ENCODE results near the gene KLHL15.
"Not testable (repeated sequence)": the region's sequence is repeated elsewhere in the genome, so short reads cannot be mapped to it uniquely, and the experiment has no call there.

KLHL15 gene, protein sequence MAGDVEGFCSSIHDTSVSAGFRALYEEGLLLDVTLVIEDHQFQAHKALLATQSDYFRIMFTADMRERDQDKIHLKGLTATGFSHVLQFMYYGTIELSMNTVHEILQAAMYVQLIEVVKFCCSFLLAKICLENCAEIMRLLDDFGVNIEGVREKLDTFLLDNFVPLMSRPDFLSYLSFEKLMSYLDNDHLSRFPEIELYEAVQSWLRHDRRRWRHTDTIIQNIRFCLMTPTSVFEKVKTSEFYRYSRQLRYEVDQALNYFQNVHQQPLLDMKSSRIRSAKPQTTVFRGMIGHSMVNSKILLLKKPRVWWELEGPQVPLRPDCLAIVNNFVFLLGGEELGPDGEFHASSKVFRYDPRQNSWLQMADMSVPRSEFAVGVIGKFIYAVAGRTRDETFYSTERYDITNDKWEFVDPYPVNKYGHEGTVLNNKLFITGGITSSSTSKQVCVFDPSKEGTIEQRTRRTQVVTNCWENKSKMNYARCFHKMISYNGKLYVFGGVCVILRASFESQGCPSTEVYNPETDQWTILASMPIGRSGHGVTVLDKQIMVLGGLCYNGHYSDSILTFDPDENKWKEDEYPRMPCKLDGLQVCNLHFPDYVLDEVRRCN

GRCh38 chrX:24027086-24027485 is at the start of gene KLHL15:
KLHL15 (minus strand) TSS chrX:24027186; CDS start chrX:24006693, 20,493 bp downstream.
- DNase-seq: no peak

GRCh38 chrX:24069877-24070276 is 42.9 kb upstream of the KLHL15 start:
- no peak for DNase-seq

- no peak for DNase-seq
Observed at GRCh38 chrX:24063488-24063887, 36.5 kb upstream of the KLHL15 start.

- no peak for DNase-seq
Observed at GRCh38 chrX:24055043-24055356, 28.0 kb upstream of the KLHL15 start.

DNA sequence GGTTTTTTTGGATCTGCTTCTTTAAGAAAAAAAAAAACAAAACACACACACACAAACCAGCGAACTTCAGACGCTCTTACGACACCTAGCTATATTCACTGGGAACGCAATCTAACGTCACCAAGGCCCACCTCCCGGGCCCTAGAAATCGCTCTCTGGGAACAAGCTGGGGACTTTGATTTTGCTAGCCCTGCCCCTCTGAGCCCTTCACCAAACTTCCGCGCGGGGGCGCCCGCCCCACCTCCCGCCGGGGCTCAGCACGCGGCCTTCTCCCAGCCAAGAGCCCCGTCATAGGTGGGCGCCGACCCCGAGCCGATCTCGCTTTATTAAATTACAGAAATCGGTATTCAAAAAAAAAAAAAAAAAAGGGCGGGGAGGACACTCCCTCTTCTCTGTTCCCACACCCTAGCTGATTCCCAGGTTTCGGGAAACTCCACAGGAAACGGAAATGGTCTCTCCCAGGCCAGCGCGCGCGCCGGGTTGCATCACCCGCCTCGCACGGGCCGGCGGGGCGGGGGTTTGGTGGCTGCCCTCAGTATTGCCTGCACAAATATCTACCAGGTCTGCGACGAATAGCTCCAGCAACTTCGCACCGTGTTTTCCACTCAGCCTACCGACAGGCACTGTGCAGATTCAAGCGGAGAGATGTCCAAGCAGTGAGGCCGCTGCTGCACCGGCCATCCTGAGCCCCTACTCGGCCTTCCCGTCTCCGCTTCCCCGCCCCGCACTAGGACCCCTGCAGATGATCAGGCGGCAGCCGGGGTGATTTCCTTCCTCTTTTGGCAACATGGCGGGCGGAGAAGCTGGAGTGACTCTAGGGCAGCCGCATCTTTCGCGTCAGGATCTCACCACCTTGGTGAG is 27.4 kb upstream of the KLHL15 start, which contains the start of gene EIF2S3:
TSS of gene EIF2S3 (plus strand) at position 775 of the 861 bp plus-strand sequence. CDS start at position 788, 13 bp downstream.
- DNase-seq: peak; percentile 72 to 78

- DNase-seq: not testable (repeated sequence)
Observed at GRCh38 chrX:24050522-24051318, 23.7 kb upstream of the KLHL15 start.

GRCh38 chrX:24049643-24050042 is 22.7 kb upstream of the KLHL15 start:
- DNase-seq: not testable (repeated sequence)

DNA sequence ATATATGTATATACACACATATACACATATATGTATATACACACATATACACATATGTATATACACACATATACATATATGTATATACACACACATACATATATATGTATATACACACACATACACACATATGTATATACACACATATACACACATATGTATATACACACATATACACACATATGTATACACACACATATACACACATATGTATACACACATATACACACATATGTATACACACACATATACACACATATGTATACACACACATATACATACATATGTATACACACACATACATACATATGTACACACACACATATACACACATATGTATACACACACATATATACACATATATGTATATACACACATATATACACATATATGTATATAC is 19.1 kb upstream of the KLHL15 start:
- not testable (repeated sequence) for DNase-seq

GRCh38 chrX:24037729-24038128 is 10.7 kb upstream of the KLHL15 start:
- no peak for DNase-seq

- DNase-seq: no peak
Observed at GRCh38 chrX:24034485-24034884, 7.5 kb upstream of the KLHL15 start.

DNA sequence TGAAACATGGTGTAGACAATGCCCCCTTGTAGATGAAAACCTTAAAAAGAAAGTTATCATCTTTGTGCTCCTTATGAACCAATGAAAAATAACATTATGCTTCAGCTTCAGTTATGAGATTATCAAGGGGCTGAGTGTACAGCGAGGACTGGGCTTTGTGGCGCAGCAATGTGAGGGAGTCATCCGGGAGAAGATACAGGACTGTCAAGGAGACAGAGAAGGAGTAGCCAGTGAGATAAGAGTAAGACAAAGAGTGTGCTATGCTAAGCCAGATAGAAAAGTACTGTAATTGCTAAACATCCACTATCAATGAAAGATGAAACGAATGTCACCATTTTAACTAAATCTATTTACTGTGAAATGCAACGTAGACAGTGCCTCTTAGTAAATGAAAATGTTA is 3.6 kb upstream of the KLHL15 start:
- DNase-seq: no peak

DNA sequence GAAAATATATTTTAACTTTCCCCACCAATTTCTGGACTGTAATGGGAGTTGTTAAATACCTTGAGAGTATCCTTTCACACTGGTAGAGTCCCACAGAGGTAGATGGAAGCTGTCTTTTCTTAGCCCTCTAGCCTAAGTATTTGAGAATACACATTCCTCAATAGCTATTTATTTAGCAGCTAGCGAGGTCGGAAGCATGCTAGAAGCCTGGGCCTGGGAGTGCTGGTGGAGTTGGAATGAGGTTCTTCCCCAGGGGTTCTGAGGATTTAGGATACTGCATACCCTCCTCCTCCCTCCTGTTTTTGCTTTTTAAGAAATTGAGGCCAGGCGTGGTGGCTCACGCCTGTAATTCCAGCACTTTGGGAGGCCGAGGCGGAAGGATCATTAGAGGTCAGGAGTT is 999 bp upstream of the KLHL15 start:
- DNase-seq: no peak

- DNase-seq: no peak
Observed at GRCh38 chrX:24026432-24026831, 554 bp downstream of the KLHL15 start.

DNA sequence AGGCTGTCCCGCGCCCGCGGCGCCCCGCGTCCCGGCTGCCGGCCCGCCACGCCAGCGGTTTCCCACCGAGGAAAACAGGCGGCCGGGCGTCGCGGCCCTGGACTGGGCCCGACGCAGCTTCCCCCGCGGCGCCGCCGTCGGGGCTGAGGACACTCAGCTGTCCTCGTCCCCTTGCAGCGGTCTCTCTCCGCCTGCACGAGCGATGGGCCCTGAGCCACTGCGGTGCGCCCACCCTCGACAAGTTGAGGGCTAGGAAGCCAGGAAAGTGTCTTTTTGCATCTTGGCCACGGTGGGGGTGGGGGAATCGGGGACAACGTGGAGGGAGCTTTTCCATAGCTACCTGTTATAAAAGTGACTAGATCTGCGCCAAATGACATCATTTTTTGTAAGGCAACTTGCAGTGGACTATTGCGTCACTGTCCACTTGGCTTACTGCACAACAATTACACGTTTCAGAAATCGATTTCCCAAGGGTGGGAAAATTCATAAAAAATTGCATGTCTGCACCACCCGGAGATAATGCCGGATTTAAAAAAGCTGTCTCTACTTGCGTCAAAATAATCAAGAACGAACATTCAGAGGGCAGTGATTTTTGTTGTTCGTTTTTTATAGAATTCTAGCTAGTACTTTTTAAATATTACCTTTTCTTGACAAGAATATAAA is 1.1 kb downstream of the KLHL15 start:
- DNase-seq: peak in 1 of 2 donors; percentile 5

- peak; percentile 61 to 72 for DNase-seq
Observed at GRCh38 chrX:24024819-24025740, 1.9 kb downstream of the KLHL15 start.

- no peak for DNase-seq
Observed at GRCh38 chrX:24023972-24024669, 2.9 kb downstream of the KLHL15 start.

DNA sequence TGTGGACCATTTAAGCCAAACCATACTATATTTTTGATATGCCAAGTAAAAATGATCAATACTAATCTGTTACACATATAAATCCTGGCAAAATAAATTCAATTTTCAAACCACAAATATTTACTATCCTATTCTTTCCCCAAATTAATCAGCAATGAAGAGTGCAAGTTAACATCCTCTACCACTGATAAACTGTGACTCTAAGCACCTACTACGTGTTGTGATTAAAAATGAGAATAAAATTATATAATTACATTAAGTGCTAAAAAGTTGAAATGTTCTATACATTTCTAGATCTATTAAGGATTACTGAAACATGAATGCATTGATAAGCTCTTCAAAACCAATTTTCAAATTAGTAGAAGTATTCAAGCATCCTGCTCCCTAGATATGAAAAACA is 3.4 kb downstream of the KLHL15 start:
- no peak for DNase-seq

- DNase-seq: no peak
Observed at GRCh38 chrX:24020306-24020876, 6.6 kb downstream of the KLHL15 start.

DNA sequence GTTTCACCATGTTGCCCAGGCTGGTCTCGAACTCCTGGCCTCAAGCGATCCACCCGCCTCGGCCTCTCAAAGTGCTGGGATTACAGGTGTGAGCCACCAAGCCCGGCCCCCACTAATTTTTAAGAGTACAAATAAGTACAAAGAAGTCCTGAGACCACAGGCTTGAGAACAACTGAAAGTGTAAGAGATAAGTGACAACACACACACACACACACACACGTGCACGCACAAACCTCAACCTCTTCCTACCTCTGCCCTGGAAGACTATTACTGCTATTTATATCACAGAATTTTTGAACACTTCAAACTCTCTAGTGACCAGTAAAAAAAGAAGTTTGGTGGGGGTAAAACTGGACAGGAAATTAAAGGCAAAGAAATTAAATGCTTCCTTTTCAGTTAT is 7.5 kb downstream of the KLHL15 start:
- DNase-seq: no peak

DNA sequence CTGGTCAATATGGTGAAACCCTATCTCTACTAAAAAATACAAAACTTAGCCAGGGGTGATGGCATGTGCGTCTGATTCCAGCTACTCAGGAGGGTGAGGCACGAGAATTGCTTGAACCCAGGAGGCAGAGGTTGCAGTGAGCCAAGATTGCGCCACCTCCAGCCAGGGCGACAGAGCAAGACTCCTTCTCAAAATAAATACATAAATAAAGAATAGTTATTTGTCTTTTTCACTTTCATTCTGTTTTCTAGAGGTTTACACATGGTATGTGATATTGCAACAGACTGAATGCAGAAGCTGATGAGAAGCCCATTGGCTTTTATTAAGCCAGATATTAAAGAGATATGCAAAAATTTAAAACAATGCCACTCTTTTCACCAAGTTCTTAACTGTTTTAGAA is 8.2 kb downstream of the KLHL15 start:
- no peak for DNase-seq
